Left colon (tissue), 2 donors: Measurements from ENCODE around the gene AHDC1. TPM values are rescaled to one million over a fixed set of nuclear protein-coding genes. Genes with fewer than 3 reads are reported as not detected.
"Not testable (repeated sequence)": the region's sequence is repeated elsewhere in the genome, so short reads cannot be mapped to it uniquely, and the experiment has no call there.

ENCODE experiments used
- ATAC-seq: fragments of 200-7000 bp; cut with Tn5 transposase; one replicate; pipeline ENCODE4 v1.9.1; 2020; ENCODE audit warnings: mild to moderate bottlenecking, moderate library complexity
- DNase-seq, 2 donors: peaks; one replicate each; pipeline ENCODE4 v3.0.0-alpha.2; 2020
- intact Hi-C, 2 donors: fragments of 100-400 bp; cut with DNase I in 1 of 2; cut with micrococcal nuclease in 1 of 2; formaldehyde crosslinking; loops; one replicate each; pipeline versions ENCODE4 v1.11.2 to v1.14.0; 2022; cut with DNase I, micrococcal nuclease
- total RNA-seq, 2 donors: library from RNA; stranded (reverse); fragmentation: NEBNext Ultra II Directional; extraction: Animal tissue kit (Norgen Biotek cat#: 25700); gene quantifications; one replicate each; pipeline ENCODE4 v1.2.1, GENCODE V29; 2021
- donor health status: DM: no; HTN: no; CAD: no.
- donor health status: DM: yes; HTN: yes; CAD: no.

AHDC1 gene
- total RNA-seq, 2 donors from 2014 or later = 21.5 to 25.2 TPM

DNA sequence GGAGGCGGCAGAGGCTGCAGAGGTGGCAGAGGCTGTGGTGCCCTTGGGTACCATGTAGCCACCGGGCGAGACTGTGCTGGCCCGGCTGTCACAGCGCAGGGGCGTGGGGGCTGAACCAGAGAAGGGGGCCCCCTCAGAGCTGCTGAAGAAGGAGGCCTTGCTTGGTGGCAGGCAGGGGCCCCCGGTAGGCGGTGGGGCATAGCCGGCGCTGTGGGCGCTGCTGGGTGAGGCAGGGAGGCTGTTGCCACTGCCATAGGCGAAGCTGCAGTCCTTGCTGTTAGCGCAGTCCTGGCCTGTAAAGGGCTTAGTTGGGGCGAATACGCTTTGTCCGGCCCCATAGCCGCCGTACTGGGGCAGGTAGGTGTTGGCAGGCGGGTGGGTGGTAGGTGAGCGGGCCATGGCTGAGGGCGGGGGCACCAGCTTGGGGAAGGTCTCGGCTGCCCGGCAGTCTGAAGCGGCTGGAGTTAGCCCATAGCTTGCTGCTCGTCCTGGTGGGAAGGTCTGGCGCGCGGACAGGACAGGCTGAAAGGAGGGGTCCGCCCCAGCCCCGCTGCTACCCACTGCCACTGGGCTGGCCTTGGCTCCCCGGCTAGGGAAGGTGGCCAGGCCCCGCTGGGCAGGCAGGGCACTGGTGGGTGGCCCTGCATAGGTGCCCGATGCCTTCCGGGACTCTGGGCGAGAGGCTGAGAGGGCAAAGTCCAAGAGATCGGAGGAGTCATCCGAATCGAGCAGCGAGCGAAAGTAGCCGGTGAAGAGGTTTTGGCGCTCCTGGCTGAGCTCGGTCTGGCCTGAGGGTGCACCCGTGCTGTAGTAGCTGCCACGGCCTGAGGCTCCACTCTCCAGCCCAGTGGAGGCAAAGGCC, 54.9 kb downstream of the AHDC1 start:
- ATAC-seq (no peak), DNase-seq (no peak)
- intact Hi-C loops = no loop called here

DNA sequence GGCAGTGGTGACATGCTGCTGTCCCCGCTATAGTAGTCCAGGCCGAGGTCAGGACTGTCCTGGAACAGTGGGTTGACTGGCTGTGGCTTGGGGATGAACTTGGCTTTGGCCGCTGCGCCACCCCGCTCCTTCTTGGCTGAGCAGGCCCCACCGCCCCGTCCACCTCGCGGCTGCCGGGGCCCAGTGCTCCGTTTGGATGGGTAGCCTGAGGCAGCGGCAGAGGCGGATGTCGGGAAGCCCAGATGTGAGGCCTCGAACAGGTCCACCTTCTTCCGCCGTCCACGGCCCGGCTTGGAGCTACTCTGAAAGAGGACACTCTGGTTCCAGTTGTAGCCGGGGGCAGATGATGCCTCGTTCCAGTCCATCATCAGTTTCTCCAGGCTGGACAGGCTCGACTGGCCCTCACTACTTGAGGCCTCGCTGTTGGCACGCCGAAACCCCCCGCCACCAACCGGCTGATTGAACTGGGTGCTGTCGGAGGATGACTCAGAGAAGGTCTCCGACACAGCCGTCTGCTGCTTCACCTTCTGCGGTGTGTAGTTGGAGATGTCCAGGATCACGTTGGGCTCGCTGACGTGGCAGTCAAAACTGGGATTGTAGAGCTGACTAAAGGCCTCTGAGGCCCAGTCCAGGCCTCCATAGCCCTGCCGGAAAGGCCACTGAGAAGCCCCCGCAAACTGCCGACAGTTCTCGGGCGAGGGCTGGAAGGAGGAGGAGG, 55.6 kb downstream of the AHDC1 start:
- ATAC-seq (no peak), DNase-seq (no peak)
- intact Hi-C loops = no loop called here

DNA sequence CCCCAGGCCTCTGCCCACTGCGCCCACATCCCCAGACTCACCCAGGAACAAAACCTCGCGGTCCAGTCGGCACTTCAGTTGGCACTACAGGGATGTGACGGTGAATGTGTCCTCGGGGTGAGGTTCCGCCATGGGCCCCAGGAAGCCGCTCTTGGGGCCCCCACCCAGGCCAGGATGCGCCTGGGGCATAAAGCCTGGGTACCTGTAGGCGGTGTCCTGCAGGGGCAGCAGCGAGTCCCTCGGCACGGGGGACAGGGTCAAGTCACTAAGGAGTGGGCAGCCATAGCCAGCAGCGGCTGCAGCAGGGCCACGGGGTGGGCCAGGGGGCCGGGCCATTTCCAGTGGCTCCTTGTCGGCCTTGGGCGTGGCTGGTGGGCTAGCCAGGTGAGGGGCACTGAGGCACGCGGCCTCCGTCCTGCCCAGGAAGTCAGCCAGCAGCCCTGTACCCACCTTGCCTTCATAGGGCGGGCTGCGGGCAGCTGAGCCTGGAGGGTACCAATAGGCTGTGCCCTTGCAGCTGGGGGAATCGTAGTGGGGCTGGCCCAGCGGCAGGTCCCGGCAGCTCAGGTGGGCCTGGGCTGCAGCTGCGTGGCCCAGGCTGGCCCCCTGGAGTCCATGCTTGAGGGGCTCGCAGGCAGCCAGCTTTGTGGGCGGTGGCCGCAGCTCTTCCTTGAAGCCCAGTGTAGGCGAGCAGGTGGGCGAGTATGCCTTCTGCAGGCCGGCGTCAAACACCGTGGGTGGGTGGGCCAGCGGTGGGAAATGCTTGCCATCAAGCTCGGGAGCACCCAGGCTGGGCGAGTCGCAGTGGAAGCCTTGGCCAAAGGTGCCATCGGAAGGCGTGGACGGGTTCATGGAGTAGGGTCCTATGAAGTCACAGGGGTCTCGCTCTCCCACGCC, 56.5 kb downstream of the AHDC1 start:
- ATAC-seq (no peak), DNase-seq (no peak)
- intact Hi-C loops = no loop called here

DNA sequence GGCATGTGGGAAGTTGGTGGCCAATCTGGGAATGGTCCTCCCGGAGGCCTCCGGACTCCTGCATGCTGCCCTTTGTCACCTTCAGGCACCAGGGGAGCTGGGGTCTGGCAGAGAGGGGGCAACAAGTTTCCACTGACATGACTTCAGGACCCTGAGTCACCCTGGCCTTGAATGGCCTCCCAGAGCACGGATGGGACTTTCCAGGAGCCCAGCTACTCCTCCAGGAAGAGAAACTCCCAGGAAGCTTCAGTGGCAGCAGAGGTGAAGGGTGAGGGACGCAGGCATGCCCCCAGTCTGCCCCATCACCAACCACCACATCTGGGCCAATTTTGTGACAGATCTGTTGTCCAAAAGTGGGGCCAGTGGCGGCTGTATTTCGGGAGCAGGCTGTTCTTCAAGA, 58.1 kb downstream of the AHDC1 start:
- ATAC-seq = no peak
- intact Hi-C loops = no loop called here
- no peak for DNase-seq

DNA sequence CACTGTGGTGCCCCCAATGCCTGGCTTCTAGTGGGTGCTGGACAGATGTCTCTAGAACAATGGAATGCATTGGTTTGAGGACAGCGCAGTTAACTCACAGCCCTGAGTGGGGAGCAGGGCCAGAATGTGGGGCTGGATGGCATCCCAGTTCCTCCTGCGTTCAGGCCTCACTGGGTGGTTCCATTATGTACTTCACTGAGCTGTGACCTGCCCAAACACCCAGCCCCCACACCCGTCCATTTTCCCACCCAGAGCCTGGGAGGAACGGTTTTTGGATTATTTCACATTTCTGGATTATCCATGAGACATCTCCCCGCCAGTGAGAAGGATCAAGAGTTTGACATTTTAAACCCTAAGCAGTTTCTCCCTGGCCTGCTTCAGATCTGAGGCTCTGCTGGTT, 58.7 kb downstream of the AHDC1 start:
- DNase-seq = peak in 1 of 2 donors; percentile 52
- intact Hi-C loops = no loop called here
- ATAC-seq = no peak

DNA sequence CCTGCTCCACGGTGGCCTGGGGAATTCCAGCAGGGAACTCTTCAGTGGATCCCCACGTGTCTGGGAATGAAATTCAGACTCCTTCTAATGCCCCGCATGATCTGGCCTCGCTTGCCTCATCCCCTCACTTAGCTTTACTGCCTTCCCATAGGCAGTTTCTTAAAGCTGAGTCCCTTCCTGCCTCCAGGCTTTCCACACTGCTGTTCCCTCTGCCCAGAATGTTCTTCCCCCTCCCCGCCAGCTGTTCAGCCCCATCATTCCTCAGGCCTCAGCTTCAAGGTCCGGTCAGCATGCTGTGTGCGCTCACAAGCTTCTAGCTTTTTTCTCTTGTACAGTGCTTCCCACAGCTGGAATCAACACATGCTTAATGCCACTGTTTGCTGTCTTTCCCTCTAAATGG, 59.1 kb downstream of the AHDC1 start:
- DNase-seq (no peak), ATAC-seq (no peak)
- intact Hi-C loops = no loop called here

DNA sequence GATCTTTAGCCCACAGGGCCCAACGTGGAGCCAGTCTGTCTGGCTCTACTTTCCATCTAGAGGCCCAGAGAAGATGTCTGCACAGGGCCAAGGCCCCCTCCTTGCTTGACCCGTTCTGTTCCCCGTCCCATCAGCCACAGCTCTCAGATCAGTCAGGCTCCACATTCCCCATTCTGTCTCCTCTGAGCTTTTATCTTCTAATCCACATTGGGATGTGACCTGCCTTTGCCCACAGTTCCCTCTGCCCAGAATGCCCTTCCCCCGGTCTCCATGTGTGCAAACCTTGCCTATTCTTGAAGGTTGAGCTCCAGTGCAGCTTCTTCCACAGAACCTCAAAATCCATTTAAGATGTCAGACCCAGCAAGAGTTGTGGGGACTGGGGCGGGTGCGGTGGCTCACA, 60.7 kb downstream of the AHDC1 start:
- ATAC-seq (no peak), DNase-seq (no peak)
- intact Hi-C loops = no loop called here

DNA sequence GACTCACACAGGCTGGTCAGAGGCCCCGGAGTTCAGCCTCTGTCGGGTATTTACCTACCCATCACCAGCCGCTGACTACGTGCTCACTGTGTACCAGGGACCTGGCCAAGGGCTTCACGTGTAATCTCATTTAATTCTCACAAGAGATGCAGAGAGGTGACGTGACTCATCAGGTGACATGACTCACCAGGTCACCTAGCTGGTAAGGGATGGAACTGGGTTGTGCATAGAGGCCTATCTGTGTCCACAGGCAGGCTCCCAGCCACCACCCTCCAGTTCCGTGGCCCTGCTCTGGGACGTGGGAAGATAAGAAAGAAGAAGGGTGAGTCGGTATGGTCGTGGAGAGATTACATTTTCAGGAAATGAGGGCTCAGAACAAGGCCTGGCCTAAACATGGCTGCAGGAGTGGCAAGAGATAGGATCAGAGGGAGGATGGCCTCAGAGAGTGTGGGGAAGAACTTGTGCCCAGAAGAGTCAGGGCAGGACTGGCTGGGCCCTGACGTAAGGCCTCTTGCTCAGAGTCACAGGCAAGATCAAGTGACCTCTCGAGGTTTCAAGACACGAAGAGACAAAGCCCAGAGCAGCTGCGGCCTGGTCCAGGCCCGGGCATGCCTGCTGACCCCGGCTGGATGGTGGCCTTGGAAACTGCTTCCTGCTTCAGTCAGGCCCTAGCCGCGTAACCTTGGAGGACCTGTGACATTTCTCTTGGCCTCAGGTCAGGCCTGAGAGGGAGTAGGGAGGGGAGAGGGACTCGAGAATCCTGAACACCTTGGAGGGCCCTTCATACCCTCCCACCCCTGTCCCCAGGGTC, 61.3 kb downstream of the AHDC1 start:
- DNase-seq (peak in 1 of 2 donors; percentile 53), ATAC-seq (peak; percentile 82)
- intact Hi-C loops = no loop called here

DNA sequence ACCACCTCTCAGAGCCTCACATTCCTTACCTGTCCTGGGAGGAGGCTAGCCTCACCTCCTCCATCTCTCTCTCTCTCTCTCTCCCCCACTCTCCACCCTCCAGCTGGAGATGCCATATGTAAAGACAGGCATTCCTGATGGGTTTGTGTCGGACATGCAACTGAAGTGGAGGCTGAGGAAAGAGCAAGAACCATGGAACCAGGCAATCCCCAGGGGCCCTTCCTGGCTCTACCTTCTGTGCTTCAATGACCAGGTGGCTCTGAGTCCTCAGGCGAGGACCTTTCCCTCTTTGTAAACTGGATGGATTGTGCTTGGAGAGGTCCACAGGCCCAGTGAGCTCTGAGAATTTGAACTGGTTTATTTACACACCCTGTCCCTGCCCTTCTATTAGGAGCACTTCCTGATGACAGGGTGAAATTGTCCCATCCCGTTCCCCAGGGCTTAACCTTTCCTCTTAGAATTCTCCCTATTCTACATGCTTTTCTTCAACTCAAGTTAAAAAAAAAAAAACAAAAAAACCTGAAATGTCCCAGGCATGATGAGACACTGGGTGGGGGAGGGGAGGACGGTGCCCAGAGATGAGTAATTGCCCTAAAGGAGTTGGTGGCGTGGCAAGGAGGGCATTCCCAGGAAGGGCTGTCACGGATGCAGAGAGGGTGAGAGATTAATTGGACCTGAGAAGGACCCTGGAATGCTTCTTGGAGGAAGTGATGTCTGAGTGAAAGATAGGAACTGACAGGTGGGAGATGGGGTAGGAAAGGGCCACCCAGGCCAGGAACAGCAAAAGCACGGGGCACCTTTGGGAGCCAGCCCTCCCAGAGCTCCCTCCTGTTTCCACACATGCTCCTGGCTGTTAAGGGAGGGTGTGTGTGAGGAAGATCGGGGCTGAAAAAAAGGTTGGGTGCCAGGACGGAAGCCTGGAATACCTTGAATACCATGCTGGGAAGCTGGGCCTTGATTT, 63.8 kb downstream of the AHDC1 start:
- DNase-seq (no peak), ATAC-seq (peak; percentile 40)
- intact Hi-C loops = no loop called here

DNA sequence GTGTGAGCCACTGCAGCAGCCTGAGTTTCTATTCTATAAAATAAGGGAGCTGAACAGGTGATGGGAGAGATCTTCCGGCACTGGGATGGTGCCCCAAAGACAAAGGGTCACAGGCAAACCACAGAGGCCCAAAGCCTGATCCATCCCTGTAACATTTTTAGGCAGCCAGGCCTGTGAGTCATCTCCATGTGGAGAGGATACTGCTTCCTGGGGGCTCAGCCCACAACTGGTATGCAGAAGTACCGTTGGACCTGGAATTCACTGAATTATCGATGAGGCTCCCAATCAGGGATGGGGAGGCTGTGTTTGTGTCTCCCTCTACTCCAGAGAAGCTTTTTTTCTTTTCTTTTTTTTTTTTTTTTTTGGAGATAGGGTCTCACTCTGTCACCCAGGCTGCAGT, 65.2 kb downstream of the AHDC1 start:
- intact Hi-C loops = no loop called here
- ATAC-seq = no peak
- DNase-seq = no peak

DNA sequence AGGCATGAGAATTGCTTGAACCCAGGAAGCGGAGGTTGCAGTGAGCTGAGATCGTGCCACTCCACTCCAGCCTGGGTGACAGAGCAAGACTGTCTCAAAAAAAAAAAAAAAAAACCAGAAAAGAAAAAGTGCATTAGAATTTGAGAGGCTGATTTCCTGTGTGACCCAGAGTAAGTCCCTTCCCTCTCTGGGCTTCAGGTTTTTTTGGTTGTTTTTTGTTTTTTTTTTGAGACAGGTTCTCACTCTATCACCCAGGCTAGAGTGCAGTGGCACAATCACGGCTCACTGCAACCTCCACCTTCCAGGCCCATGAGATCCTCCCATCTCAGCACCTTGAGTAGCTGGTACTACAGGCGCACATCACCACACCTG, 65.7 kb downstream of the AHDC1 start:
- intact Hi-C loops, DNase-seq, ATAC-seq: not testable (repeated sequence)

DNA sequence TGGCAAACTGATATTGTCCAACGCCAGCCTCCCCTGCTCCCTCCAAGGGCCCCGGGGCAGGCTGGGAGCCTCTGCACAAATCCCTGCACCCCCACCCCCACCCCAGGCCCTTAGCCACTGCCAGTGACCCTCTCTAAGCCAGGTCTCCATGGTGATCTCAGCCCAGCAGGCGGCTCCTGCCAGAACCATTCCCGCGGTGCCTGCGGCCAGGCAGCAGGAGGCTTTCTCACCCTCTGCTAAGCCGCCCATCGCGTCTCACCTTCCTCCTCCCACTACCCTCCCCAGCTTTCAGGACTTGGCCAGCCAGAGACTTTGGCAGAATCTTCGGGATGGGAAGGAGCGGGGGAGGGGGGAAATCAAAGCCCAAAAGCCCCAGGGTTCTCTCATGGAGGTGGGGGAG, 67.2 kb downstream of the AHDC1 start:
- intact Hi-C loops = no loop called here
- peak in 1 of 2 donors; percentile 60 for DNase-seq
- no peak for ATAC-seq

DNA sequence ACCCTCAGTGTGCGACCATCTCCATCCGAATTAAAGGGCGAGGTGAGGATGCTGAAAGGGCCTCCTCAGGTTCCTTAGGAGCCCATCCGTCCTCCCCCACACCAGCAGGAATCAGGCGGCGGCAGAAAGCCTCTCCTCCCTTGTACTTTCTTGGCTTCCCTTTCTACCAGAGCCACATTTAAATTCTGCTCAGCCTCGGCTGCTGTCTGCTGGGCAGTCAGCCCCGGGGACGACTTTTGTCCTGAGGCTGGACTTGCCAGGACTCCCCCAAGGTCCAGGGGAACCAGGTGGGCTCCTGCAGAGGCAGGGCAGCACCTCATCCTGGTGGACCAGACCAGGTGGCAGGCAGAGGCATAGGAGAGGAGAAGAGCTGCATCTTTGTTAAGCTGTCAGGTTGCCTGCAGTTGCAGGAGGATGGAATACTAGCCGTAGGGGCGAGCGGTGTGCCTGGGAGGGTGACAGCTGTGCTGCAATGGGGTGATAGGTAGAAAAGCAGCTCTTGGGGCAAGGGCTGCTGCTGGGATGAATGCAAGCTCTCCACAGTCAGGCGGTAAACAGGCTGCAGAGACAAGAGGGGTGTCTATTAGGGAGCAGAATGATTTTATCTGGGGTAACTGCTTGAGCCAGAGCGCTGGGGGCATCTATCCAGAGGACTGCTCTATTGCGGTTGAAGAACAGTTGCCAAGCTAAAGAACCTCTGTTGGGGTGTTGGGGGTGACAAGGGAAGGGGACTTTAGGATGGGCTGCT, 67.8 kb downstream of the AHDC1 start:
- DNase-seq (no peak), ATAC-seq (no peak)
- intact Hi-C loops = no loop called here

DNA sequence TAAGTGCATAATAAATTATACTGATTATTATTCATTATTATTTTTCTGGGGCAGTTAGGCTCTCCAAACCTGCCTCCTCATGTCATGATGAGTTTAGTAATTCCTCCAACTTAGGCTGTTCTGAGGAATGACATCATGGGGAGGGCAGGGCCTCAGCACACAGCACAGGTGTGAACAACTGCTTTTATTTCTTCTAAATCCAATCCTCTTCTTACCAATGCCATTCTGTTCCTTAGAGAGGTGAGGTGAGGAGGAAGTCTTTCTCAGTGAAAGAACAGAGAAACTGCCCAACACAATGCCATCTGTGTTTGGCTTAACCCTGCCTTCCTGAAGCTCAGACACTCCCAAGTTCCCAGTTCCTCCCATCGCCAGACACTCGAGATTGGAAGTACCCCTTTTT, 68.6 kb downstream of the AHDC1 start:
- ATAC-seq = peak; percentile 72
- DNase-seq = no peak
- intact Hi-C loops = no loop called here

DNA sequence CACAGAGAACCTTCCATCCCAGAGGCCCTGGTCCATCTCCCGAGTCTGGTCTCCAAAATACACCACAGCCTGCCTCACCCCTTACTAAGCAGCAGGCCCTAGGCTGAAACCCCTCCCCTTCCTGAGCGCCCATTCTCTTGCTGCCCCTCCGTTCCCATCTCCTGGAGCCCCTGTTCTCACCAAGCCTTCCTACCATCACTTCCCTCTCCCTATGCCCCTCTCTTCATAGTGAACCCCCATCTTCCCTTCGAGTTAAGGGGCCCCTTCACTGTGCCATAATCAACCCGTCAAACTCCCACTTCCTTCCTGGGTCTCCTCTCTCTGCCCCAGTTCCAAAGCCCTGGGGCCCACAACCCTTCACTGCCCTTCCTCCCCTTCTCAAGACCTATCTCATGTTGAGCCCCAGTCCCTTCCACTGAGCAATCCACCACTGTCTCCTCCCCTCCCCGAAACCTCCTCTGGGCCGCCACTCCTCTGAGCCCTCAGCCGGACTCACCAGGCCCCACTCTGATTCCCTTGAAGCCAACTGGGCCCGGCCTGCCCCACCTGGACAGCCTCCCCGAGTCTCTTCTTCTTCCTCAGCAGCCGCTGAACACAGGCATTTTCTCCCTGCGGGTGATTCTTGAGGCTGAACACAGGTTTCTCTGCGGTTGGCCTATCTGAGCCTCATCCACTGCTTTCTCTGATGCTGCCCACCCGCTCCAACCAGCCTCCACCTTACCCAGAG, 71.8 kb downstream of the AHDC1 start:
- ATAC-seq = no peak
- DNase-seq = no peak
- intact Hi-C loops = no loop called here

DNA sequence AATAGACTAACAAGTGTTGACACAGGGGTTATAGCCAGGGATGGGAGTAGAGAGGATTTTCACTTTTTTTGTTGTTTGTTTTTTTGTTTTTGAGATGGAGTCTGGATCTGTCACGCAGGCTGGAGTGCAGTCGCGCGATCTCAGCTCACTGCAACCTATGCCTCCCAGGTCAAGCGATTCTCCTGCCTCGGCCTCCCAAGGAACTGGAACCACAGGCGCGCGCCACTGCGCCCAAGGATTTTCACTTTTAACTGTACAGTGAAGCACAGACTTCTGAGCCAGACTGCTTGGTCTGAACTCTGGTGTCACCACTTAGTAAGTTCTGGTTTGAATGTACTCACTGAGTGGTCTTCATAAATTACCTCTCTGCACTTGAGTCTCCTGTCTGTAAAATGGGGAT, 73.8 kb downstream of the AHDC1 start:
- ATAC-seq (no peak), DNase-seq (no peak)
- intact Hi-C loops = no loop called here
